Measurements from ENCODE around the gene COPG2. TPM values are rescaled to one million over a fixed set of nuclear protein-coding genes. Genes with fewer than 3 reads are reported as not detected.
A peak's percentile ranks its signal among the peaks of the same experiment; 100 is the strongest.

The COPG2 gene
- total RNA-seq, 4 donors from 2014 or later = 3.4 to 19.7 (median 7.4) TPM

DNA sequence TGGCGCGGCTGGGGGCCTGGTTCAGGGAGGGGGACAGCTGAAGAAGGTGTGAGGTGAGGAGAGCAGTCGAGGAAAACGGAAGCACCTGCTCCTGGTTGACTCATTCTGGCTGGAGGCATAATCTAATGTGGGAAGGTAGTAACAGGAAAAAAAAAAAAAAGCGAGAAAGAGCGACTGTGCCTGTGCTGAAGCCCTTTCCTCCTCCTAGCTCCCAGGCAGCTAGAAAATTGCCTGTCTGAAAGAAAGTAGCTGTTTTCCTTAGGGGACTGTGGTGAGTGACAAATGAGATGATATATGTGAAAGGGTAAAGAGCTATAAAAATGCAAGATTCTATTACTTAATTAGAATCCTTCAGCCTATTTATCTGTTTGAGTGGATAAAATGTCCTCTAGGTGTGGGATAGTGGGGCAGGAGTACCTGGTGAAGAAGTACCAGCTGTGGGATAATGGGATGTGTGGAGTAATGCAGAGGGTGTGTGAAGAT lies 181.6 kb downstream of the COPG2 start:
- Histone ChIP-seq H3K4me3 (peak overlapping the region in 3 of 4 donors; percentile 39 to 53 (median 53)), H3K27ac (peak overlapping the region; percentile 74 to 81 (median 78)), H3K36me3 (no peaks in the 10 kb centered on the region), H3K27me3 (peaks cover 7% of the 10 kb centered on the region), H3K4me1 (peaks cover 4 to 25% (median 12%) of the 10 kb centered on the region in 4 donors), H3K9me3 (no peaks in the 10 kb centered on the region)
- 22 to 23% methylated on average over 5 to 6 of the region's 6 CpGs for WGBS, 2 donors (ENCODE audit: low coverage in 1 of 2)
- in situ Hi-C loops (cut with MboI; ENCODE audit: low pct_ligation_motif_present in 1 of 4, low pct_unique_long_range_greater_than_20kb in 1 of 4, low sequenced_read_pairs in 3 of 4) (loop anchor here in 1 of 4 donors (25.0 kb wide), 1 partner anchor 200 kb away; the partner anchor contains the start of gene CPA4), intact Hi-C loops (cut with DNase I; ENCODE audit: low total_unique reads) (no loop called here)
- TF ChIP-seq, protein P1, sequence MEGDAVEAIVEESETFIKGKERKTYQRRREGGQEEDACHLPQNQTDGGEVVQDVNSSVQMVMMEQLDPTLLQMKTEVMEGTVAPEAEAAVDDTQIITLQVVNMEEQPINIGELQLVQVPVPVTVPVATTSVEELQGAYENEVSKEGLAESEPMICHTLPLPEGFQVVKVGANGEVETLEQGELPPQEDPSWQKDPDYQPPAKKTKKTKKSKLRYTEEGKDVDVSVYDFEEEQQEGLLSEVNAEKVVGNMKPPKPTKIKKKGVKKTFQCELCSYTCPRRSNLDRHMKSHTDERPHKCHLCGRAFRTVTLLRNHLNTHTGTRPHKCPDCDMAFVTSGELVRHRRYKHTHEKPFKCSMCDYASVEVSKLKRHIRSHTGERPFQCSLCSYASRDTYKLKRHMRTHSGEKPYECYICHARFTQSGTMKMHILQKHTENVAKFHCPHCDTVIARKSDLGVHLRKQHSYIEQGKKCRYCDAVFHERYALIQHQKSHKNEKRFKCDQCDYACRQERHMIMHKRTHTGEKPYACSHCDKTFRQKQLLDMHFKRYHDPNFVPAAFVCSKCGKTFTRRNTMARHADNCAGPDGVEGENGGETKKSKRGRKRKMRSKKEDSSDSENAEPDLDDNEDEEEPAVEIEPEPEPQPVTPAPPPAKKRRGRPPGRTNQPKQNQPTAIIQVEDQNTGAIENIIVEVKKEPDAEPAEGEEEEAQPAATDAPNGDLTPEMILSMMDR (IDR thresholded peaks at IDR 0.05) = no peak
- TF ChIP-seq POLR2AphosphoS5 (IDR thresholded peaks at IDR 0.05) = no peak
- TF ChIP-seq EP300 (IDR thresholded peaks at IDR 0.05; ENCODE audit: low read depth) = no peak
- no peak for TF ChIP-seq POLR2A (IDR thresholded peaks at IDR 0.05)
- DNase-seq = no peak

DNA sequence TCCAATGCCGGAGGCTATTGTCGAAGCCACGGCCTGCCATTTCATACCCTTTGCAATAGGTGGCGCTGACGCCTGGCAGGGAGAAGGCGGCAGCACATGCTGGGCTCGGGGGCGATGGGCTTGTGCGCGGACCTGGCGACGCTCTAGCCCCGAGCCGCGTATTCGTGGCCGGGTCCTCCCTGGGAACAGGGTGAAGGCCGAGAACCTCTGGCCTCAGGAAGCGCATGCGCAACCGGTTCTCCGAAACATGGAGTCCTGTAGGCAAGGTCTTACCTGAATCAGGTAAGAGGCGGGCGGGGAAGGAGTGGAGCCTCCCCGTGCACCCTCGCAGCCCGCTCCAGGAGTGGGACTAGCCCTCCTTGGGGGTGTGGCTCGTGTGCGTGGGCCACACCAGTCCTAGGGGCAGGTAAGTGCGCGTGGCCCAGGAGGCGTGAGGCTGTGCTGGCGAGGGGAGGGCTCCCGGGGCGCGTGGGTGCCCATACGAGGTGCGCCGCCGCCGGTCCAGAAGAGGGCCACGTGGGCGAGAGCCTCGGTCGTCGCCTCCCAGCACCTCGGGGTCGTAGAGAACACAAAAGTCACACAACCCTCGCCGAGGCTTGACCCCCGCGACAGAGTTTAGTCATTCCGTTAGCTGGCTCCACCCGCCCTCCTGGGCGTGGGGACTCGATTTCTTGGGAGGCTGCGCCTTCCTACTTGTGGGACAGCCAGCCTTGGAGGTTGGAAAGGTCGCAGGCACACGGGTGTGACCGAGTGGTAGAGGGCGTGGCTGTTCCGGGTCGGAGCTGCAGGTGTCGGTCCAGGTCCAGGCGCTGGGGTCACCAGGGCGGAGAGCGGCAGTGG lies 182.2 kb downstream of the COPG2 start:
- in situ Hi-C loops (cut with MboI; ENCODE audit: low pct_ligation_motif_present in 1 of 4, low pct_unique_long_range_greater_than_20kb in 1 of 4, low sequenced_read_pairs in 3 of 4) (loop anchor here in 1 of 4 donors (25.0 kb wide), 1 partner anchor 199 kb away; the partner anchor contains the start of gene CPA4), intact Hi-C loops (cut with DNase I; ENCODE audit: low total_unique reads) (no loop called here)
- H3K9me3 ChIP-seq = no peaks in the 10 kb centered on the region
- 15 to 33% methylated on average over 7 to 67 of the region's 67 CpGs for WGBS, 2 donors (ENCODE audit: low coverage in 1 of 2)
- peaks cover 7% of the 10 kb centered on the region for H3K27me3 ChIP-seq
- no peaks in the 10 kb centered on the region for H3K36me3 ChIP-seq
- peaks cover 4 to 20% (median 12%) of the 10 kb centered on the region in 4 donors for H3K4me1 ChIP-seq
- no peak for TF ChIP-seq EP300 (IDR thresholded peaks at IDR 0.05; ENCODE audit: low read depth)
- TF ChIP-seq, protein P1 (IDR thresholded peaks at IDR 0.05) = peak; percentile 68 to 87 (median 78)
- TF ChIP-seq POLR2AphosphoS5 (IDR thresholded peaks at IDR 0.05) = peak in 1 of 3 donors; percentile 27
- peak; percentile 46 for TF ChIP-seq POLR2A (IDR thresholded peaks at IDR 0.05)
- peak overlapping the region; percentile 33 to 53 (median 46) for H3K4me3 ChIP-seq
- DNase-seq = peak; percentile 87
- H3K27ac ChIP-seq = peak overlapping the region; percentile 74 to 81 (median 78)

DNA sequence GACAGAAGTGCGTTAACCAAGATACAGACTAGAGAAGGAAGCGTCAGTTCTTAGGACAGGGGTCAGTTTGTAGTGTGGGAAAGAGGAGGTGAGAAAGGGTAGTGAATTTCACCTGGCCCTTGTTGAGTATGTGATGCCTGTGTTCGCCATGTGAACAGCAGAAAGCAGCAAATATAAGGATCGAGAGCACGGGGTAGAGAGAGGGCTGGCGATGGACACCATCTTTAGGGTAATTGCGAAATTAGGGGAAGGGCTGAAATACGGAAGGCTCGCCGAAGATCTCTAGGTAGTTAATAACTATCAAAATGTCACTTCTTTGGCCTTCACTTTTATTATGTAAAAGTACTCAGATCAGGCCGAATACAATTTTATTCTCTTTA lies 182.8 kb downstream of the COPG2 start:
- Histone ChIP-seq H3K4me1 (peaks cover 4 to 19% (median 11%) of the 10 kb centered on the region in 4 donors), H3K27me3 (peaks cover 7% of the 10 kb centered on the region), H3K36me3 (no peaks in the 10 kb centered on the region), H3K27ac (peak overlapping the region in 1 of 4 donors; percentile 74), H3K9me3 (no peaks in the 10 kb centered on the region), H3K4me3 (peak overlapping the region in 3 of 4 donors; percentile 39 to 53 (median 53))
- intact Hi-C loops (cut with DNase I; ENCODE audit: low total_unique reads) (no loop called here), in situ Hi-C loops (cut with MboI; ENCODE audit: low pct_ligation_motif_present in 1 of 4, low pct_unique_long_range_greater_than_20kb in 1 of 4, low sequenced_read_pairs in 3 of 4) (loop anchor here in 1 of 4 donors (25.0 kb wide), 1 partner anchor 198 kb away; the partner anchor contains the start of gene CPA4)
- TF ChIP-seq EP300 (IDR thresholded peaks at IDR 0.05; ENCODE audit: low read depth) = no peak
- no peak for TF ChIP-seq POLR2AphosphoS5 (IDR thresholded peaks at IDR 0.05)
- TF ChIP-seq POLR2A (IDR thresholded peaks at IDR 0.05) = no peak
- TF ChIP-seq, protein P1 (IDR thresholded peaks at IDR 0.05) = no peak
- DNase-seq = no peak
- WGBS, 2 donors (ENCODE audit: low coverage in 1 of 2) = 71 to 80% methylated on average over 8 to 11 of the region's 11 CpGs

DNA sequence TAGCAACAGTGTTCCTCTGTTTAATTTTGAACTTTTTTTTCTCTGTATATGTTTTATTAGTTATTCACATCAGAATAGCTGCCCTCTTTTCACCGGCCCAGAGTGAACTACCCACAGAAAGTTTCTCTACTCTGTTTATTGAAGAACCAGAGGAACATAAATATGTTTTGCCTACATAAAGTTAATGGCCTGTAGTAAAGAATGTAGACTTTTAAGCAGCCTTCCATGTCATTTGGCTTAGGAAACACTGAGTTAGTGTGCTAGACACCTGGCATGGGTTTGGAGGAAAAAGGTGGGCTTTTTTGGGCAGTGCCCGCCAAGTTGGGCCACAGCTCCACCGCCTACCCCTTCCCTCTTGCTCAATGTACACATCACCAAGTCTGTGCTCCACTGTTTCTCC lies 185.5 kb downstream of the COPG2 start:
- TF ChIP-seq EP300 (IDR thresholded peaks at IDR 0.05; ENCODE audit: low read depth) (no peak), POLR2AphosphoS5 (IDR thresholded peaks at IDR 0.05) (no peak), POLR2A (IDR thresholded peaks at IDR 0.05) (no peak)
- TF ChIP-seq, protein P1 (IDR thresholded peaks at IDR 0.05) = no peak
- intact Hi-C loops (cut with DNase I; ENCODE audit: low total_unique reads) = no loop called here
- peaks cover 0 to 14% (median 0%) of the 10 kb centered on the region in 4 donors for H3K4me1 ChIP-seq
- no peak overlapping the region for H3K4me3 ChIP-seq
- H3K27me3 ChIP-seq = peaks cover 7% of the 10 kb centered on the region
- in situ Hi-C loops (cut with MboI; ENCODE audit: low pct_ligation_motif_present in 1 of 4, low pct_unique_long_range_greater_than_20kb in 1 of 4, low sequenced_read_pairs in 3 of 4) = loop anchor here in 1 of 4 donors (25.0 kb wide), 1 partner anchor 196 kb away; the partner anchor contains the start of gene CPA4
- peaks cover 0 to 5% of the 10 kb centered on the region in 2 donors for H3K9me3 ChIP-seq
- WGBS, 2 donors (ENCODE audit: low coverage in 1 of 2) = 80 to 91% methylated on average over 1 to 3 of the region's 3 CpGs
- H3K36me3 ChIP-seq = no peaks in the 10 kb centered on the region
- no peak overlapping the region for H3K27ac ChIP-seq
- no peak for DNase-seq

Measured in transverse colon (tissue), 4 donors.